GM13977 (cell line): ENCODE data around the gene ZNF23.

ENCODE experiments used
- DNase-seq: peaks from one replicate; pipeline ENCODE4 v3.0.0; 2012; ENCODE audit warnings: low spot score
- in situ Hi-C: fragments of 300-500 bp; cut with MboI; formaldehyde crosslinking; loops from one replicate; pipeline ENCODE4 v1.12.0; 2022; ENCODE audit warnings: low sequenced_read_pairs, low pct_unique_long_range_greater_than_20kb, mixed read lengths, inconsistent platforms; ENCODE audit not compliant: unreplicated experiment
- TF ChIP-seq, protein P1 (sequence below): IDR thresholded peaks from 2 replicates; pipeline ENCODE4 v1.5.1; 2012; ENCODE audit warnings: mild to moderate bottlenecking, control low read depth; ENCODE audit not compliant: insufficient read depth; ENCODE audit errors: extremely low read depth, missing control alignments

Gene ZNF23

GRCh38 chr16:71474864-71475263 lies 12.8 kb upstream of the ZNF23 start:
- TF ChIP-seq, protein P1, sequence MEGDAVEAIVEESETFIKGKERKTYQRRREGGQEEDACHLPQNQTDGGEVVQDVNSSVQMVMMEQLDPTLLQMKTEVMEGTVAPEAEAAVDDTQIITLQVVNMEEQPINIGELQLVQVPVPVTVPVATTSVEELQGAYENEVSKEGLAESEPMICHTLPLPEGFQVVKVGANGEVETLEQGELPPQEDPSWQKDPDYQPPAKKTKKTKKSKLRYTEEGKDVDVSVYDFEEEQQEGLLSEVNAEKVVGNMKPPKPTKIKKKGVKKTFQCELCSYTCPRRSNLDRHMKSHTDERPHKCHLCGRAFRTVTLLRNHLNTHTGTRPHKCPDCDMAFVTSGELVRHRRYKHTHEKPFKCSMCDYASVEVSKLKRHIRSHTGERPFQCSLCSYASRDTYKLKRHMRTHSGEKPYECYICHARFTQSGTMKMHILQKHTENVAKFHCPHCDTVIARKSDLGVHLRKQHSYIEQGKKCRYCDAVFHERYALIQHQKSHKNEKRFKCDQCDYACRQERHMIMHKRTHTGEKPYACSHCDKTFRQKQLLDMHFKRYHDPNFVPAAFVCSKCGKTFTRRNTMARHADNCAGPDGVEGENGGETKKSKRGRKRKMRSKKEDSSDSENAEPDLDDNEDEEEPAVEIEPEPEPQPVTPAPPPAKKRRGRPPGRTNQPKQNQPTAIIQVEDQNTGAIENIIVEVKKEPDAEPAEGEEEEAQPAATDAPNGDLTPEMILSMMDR, result no peak
- in situ Hi-C loops, result no loop called here
- DNase-seq, result no peak

GRCh38 chr16:71473891-71474290 lies 11.8 kb upstream of the ZNF23 start:
- in situ Hi-C loops, result no loop called here
- TF ChIP-seq, protein P1, result no peak
- no peak for DNase-seq

DNA sequence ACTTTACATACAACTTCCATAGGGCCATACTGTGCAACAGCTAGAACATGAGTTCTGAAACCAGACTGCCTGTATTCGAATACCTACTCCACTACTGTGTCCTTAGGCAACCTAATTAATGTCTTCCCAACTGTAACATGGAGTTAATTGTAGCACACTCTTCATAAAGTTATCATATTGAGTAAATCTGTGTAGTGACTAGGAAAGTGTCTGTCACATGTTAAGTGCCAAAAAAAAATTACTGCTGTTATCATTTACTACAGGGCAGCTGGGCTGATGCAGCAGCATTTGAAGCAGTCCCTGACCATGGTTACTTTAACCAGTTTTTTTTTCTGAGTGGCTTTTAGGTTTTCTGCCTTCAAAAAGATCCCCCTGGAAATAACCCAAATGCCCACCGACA lies 10.9 kb upstream of the ZNF23 start:
- in situ Hi-C loops, result no loop called here
- TF ChIP-seq, protein P1, result no peak
- DNase-seq, result no peak

DNA sequence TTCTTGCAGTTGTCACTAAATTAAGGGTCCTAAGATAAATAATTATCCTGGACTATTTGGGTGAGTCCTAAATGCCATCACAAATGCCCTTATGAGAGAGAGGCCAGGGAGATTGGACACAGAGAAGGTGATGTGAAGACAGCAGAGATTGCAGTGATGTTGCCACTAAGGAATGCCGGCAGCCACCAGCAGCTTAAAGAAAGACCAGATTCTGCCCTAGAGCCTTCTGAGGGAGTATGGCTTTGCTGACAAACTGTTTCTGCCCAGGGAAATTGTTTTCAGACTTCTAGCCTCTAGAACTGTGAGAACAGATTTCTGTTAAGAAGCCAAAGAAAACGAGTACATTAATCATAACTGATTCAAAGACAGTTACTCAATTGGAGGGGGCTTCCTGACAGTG lies 10.0 kb upstream of the ZNF23 start:
- DNase-seq, result no peak
- TF ChIP-seq, protein P1, result no peak
- in situ Hi-C loops, result no loop called here

DNA sequence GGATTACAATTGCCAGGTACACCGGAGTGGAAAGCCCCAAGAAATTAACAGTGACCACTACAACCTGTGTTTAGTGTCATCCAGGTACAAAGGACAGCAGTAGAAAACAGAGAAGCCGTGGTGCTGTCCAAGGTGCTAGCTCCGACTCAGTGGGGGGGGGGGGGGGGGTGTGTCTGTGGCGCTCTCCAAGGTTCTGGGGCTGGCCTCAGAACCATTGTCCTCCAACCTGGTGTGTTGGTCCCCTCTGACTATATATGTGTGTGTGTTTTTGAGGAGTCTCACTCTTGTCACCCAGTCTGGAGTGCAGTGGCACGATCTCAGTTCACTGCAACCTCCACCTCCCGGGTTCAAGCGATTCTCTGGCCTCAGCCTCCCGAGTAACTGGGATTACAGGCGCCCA lies 5.8 kb upstream of the ZNF23 start:
- TF ChIP-seq, protein P1, result no peak
- in situ Hi-C loops, result no loop called here
- DNase-seq, result peak; percentile 48

DNA sequence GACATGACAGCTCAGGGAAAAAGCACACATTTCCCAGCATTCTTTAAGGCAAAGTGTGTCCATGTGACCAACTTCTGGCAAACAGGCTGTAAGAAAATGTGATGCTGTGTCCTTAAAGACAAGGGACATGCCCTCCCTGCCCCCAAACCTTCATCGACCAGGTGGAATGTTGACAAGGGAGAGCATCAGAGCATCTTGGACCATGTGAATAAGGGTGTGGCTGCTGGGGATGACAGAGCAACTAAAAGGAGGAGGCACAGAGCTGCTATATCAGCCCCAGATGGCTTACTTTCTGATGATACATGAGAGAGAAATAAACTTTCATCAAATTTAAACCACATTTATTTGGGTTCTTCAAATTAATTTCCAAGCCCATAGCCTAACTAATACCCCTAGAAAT lies 2.2 kb upstream of the ZNF23 start:
- TF ChIP-seq, protein P1, result no peak
- DNase-seq, result no peak
- in situ Hi-C loops, result no loop called here

- TF ChIP-seq, protein P1, result no peak
- DNase-seq, result no peak
- in situ Hi-C loops, result no loop called here
Measured at GRCh38 chr16:71460941-71461340, 1.1 kb downstream of the ZNF23 start.
